ENCODE measurements around the gene DCBLD1. TPM values are rescaled to one million over a fixed set of nuclear protein-coding genes. Genes with fewer than 3 reads are reported as not detected.
A peak's percentile ranks its signal among the peaks of the same experiment; 100 is the strongest.

Gene DCBLD1
- total RNA-seq, 1 experiment from 2014 or later, result 11.2 TPM

DNA sequence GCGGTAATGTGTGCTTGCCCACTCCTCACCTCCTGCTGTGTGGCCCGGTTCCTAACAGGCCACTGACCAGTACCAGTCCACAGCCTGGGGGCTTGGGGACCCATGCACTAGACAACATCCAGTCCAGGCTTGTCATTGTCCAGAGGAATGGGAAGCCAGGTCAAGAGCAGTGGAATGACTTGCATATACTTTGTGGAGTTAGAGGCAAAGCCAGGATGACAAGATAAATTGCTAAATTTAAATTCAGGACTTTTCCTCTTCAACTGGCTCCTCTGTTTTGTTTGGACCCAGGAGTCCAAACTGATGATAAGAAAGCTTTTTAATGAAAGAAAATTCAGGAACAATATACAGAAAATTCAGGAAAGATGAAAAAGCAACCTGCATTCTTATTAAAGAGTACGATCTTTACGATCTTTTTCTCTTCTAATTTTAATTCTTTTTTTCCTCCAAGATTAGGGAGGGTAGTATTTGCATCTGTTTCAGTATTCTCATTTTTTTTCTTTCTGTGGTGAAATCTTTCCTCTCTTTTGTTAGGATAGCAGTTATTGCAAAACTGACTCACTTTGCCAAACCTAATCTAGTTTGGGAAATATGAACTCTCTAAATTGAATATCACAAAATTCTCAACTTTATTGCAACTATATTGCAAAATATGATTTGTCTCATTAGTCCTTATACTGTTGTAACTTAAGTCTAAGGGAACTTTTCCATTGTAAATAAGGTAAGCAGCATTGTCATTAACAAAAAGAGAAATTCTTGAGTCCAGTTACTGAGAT is 48.2 kb downstream of the DCBLD1 start (continued):
- TF ChIP-seq, protein P1, sequence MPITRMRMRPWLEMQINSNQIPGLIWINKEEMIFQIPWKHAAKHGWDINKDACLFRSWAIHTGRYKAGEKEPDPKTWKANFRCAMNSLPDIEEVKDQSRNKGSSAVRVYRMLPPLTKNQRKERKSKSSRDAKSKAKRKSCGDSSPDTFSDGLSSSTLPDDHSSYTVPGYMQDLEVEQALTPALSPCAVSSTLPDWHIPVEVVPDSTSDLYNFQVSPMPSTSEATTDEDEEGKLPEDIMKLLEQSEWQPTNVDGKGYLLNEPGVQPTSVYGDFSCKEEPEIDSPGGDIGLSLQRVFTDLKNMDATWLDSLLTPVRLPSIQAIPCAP (CRISPR knock-in tag; IDR thresholded peaks at IDR 0.05), result no peak

DNA sequence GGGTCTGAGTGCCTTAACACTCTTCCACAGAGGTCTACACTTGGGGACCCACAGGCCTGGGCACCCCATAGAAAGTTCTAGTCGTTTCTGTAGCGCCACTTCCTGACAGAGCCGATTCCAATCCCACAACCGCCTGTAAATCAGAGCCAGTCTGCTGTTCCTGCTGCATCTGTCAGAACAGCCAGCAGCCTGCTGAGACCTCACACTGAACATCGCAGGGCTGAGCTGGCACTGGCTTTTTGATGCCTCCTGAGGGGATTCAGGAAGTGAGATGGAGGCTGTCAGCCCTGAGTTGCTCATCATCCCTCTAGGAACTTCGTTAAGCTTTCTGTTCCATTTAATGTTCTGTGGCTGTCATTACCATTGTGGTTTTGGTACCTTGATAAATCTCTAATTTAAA is 48.9 kb downstream of the DCBLD1 start:
- Mint-ChIP-seq H3K4me3 (no peak overlapping the region), H3K9me3 (no peaks in the 10 kb centered on the region), H3K4me1 (peaks cover 3% of the 10 kb centered on the region; the same call in 1 of the 2 replicates), H3K36me3 (no peaks in the 10 kb centered on the region), H3K27me3 (ENCODE audit: low read depth) (no peaks in the 10 kb centered on the region), H3K27ac (no peak overlapping the region)
- DNase-seq (ENCODE audit: low spot score) (no peak), ATAC-seq (peak; percentile 36; the same call in 1 of the 2 replicates)
- TF ChIP-seq FOXK1 (CRISPR knock-in tag; IDR thresholded peaks at IDR 0.05) (no peak), SP1 (CRISPR knock-in tag; conservative IDR thresholded peaks at IDR 0.05) (no peak), FOXJ3 (CRISPR knock-in tag; IDR thresholded peaks at IDR 0.05; ENCODE audit: borderline replicate concordance) (no peak), NFATC4 (CRISPR knock-in tag; IDR thresholded peaks at IDR 0.05) (no peak), CREB1 (CRISPR knock-in tag; IDR thresholded peaks at IDR 0.05) (no peak), NFYB (CRISPR knock-in tag; conservative IDR thresholded peaks at IDR 0.05; ENCODE audit: low read depth) (no peak), NR3C1 (CRISPR knock-in tag; conservative IDR thresholded peaks at IDR 0.05; ENCODE audit: low read depth) (no peak), ELF4 (CRISPR knock-in tag; IDR thresholded peaks at IDR 0.05; ENCODE audit: low read depth) (no peak), ZNF423 (CRISPR knock-in tag; IDR thresholded peaks at IDR 0.05) (no peak), SMAD4 (CRISPR knock-in tag; IDR thresholded peaks at IDR 0.05) (no peak), CBFB (CRISPR knock-in tag; IDR thresholded peaks at IDR 0.05; ENCODE audit: low read depth) (no peak), ZNF138 (CRISPR knock-in tag; conservative IDR thresholded peaks at IDR 0.05) (no peak), ZNF219 (CRISPR knock-in tag; IDR thresholded peaks at IDR 0.05; ENCODE audit: borderline replicate concordance) (no peak)
- TF ChIP-seq, protein P2, sequence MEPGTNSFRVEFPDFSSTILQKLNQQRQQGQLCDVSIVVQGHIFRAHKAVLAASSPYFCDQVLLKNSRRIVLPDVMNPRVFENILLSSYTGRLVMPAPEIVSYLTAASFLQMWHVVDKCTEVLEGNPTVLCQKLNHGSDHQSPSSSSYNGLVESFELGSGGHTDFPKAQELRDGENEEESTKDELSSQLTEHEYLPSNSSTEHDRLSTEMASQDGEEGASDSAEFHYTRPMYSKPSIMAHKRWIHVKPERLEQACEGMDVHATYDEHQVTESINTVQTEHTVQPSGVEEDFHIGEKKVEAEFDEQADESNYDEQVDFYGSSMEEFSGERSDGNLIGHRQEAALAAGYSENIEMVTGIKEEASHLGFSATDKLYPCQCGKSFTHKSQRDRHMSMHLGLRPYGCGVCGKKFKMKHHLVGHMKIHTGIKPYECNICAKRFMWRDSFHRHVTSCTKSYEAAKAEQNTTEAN (CRISPR knock-in tag; IDR thresholded peaks at IDR 0.05), result no peak
- TF ChIP-seq, protein P3, sequence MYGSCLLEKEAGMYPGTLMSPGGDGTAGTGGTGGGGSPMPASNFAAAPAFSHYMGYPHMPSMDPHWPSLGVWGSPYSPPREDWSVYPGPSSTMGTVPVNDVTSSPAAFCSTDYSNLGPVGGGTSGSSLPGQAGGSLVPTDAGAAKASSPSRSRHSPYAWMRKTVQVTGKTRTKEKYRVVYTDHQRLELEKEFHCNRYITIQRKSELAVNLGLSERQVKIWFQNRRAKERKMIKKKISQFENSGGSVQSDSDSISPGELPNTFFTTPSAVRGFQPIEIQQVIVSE (CRISPR knock-in tag; IDR thresholded peaks at IDR 0.05; ENCODE audit: borderline replicate concordance), result no peak
- TF ChIP-seq, protein P4, sequence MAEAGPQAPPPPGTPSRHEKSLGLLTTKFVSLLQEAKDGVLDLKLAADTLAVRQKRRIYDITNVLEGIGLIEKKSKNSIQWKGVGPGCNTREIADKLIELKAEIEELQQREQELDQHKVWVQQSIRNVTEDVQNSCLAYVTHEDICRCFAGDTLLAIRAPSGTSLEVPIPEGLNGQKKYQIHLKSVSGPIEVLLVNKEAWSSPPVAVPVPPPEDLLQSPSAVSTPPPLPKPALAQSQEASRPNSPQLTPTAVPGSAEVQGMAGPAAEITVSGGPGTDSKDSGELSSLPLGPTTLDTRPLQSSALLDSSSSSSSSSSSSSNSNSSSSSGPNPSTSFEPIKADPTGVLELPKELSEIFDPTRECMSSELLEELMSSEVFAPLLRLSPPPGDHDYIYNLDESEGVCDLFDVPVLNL (CRISPR knock-in tag; IDR thresholded peaks at IDR 0.05; ENCODE audit: borderline replicate concordance, low read depth), result no peak
- TF ChIP-seq, protein P5, sequence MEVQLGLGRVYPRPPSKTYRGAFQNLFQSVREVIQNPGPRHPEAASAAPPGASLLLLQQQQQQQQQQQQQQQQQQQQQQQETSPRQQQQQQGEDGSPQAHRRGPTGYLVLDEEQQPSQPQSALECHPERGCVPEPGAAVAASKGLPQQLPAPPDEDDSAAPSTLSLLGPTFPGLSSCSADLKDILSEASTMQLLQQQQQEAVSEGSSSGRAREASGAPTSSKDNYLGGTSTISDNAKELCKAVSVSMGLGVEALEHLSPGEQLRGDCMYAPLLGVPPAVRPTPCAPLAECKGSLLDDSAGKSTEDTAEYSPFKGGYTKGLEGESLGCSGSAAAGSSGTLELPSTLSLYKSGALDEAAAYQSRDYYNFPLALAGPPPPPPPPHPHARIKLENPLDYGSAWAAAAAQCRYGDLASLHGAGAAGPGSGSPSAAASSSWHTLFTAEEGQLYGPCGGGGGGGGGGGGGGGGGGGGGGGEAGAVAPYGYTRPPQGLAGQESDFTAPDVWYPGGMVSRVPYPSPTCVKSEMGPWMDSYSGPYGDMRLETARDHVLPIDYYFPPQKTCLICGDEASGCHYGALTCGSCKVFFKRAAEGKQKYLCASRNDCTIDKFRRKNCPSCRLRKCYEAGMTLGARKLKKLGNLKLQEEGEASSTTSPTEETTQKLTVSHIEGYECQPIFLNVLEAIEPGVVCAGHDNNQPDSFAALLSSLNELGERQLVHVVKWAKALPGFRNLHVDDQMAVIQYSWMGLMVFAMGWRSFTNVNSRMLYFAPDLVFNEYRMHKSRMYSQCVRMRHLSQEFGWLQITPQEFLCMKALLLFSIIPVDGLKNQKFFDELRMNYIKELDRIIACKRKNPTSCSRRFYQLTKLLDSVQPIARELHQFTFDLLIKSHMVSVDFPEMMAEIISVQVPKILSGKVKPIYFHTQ (CRISPR knock-in tag; IDR thresholded peaks at IDR 0.05), result no peak
- TF ChIP-seq, protein P6, sequence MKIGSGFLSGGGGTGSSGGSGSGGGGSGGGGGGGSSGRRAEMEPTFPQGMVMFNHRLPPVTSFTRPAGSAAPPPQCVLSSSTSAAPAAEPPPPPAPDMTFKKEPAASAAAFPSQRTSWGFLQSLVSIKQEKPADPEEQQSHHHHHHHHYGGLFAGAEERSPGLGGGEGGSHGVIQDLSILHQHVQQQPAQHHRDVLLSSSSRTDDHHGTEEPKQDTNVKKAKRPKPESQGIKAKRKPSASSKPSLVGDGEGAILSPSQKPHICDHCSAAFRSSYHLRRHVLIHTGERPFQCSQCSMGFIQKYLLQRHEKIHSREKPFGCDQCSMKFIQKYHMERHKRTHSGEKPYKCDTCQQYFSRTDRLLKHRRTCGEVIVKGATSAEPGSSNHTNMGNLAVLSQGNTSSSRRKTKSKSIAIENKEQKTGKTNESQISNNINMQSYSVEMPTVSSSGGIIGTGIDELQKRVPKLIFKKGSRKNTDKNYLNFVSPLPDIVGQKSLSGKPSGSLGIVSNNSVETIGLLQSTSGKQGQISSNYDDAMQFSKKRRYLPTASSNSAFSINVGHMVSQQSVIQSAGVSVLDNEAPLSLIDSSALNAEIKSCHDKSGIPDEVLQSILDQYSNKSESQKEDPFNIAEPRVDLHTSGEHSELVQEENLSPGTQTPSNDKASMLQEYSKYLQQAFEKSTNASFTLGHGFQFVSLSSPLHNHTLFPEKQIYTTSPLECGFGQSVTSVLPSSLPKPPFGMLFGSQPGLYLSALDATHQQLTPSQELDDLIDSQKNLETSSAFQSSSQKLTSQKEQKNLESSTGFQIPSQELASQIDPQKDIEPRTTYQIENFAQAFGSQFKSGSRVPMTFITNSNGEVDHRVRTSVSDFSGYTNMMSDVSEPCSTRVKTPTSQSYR (CRISPR knock-in tag; IDR thresholded peaks at IDR 0.05), result no peak
- TF ChIP-seq, protein P7, sequence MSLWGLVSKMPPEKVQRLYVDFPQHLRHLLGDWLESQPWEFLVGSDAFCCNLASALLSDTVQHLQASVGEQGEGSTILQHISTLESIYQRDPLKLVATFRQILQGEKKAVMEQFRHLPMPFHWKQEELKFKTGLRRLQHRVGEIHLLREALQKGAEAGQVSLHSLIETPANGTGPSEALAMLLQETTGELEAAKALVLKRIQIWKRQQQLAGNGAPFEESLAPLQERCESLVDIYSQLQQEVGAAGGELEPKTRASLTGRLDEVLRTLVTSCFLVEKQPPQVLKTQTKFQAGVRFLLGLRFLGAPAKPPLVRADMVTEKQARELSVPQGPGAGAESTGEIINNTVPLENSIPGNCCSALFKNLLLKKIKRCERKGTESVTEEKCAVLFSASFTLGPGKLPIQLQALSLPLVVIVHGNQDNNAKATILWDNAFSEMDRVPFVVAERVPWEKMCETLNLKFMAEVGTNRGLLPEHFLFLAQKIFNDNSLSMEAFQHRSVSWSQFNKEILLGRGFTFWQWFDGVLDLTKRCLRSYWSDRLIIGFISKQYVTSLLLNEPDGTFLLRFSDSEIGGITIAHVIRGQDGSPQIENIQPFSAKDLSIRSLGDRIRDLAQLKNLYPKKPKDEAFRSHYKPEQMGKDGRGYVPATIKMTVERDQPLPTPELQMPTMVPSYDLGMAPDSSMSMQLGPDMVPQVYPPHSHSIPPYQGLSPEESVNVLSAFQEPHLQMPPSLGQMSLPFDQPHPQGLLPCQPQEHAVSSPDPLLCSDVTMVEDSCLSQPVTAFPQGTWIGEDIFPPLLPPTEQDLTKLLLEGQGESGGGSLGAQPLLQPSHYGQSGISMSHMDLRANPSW (CRISPR knock-in tag; conservative IDR thresholded peaks at IDR 0.05; ENCODE audit: low read depth), result no peak
- TF ChIP-seq, protein P8, sequence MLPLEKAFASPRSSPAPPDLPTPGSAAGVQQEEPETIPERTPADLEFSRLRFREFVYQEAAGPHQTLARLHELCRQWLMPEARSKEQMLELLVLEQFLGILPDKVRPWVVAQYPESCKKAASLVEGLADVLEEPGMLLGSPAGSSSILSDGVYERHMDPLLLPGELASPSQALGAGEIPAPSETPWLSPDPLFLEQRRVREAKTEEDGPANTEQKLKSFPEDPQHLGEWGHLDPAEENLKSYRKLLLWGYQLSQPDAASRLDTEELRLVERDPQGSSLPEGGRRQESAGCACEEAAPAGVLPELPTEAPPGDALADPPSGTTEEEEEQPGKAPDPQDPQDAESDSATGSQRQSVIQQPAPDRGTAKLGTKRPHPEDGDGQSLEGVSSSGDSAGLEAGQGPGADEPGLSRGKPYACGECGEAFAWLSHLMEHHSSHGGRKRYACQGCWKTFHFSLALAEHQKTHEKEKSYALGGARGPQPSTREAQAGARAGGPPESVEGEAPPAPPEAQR (CRISPR knock-in tag; IDR thresholded peaks at IDR 0.05), result no peak
- ChIA-PET CTCF (interaction anchor here (1.5 kb wide), 1 partner anchor 14 kb away, joined by 3 read pairs; no protein-coding TSS in a partner anchor), POLR2A (interaction anchor here (0.6 kb wide), 1 partner anchor 55 kb away, joined by 4 read pairs; no protein-coding TSS in a partner anchor)
